ENCODE measurements around the gene GDPD2. TPM values are rescaled to one million over a fixed set of nuclear protein-coding genes. Genes with fewer than 3 reads are reported as not detected.

Gene GDPD2
- total RNA-seq, 2 donors from 2014 or later = 0.12 TPM; not detected in 1

DNA sequence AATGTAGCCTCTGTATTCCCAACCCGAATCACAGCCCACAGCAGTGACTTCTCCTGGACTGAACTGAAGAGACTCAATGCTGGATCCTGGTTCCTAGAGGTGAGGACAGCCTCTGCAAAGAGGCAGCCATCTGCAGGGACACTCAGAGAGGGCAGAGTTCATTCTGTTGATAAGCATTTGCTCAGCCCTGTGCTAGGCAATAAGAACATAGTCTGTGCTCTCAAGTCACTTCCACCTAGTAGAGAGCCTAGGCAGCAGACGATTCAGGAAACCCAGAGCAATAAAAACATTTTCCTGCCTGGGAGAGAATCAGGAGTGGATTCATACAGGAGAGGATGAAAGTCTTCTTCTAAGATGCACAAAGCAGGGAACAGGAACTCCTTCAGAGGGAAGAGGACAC lies 4.3 kb downstream of the GDPD2 start:
- Mint-ChIP-seq H3K9me3 (no peaks in the 10 kb centered on the region), H3K4me1 (ENCODE audit: low read depth) (no peaks in the 10 kb centered on the region)

DNA sequence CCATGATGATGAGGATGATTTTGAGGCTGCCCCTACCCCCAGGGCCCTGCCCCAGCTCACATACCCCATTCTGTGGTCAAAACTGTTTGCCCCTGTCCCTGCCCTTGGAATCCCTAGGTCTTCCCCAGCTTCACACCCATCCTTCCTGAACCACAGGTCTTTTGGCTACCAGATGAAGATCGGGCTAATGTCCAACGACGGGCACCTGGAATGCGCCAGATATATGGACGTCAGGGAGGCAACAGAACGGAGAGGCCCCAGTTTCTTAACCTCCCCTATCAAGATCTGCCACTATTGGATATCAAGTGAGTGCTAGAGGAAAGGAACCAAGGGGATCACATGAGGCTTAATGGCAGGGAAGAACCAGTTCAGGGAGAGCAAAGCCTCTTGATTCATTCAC lies 6.6 kb downstream of the GDPD2 start:
- no peak overlapping the region for H3K27ac Mint-ChIP-seq
- H3K36me3 Mint-ChIP-seq (ENCODE audit: insufficient read depth in 2 of 2) = no peaks in the 10 kb centered on the region
- H3K4me3 Mint-ChIP-seq = no peak overlapping the region
- H3K27me3 Mint-ChIP-seq (ENCODE audit: low read depth) = peaks cover 25% of the 10 kb centered on the region
- H3K4me1 Mint-ChIP-seq (ENCODE audit: low read depth) = peaks cover 12% of the 10 kb centered on the region
- DNase-seq (no peak), ATAC-seq (replicated peaks in 1 of 2) (no peak)
- H3K9me3 Mint-ChIP-seq = no peaks in the 10 kb centered on the region

More for the DNA sequence above, 4.3 kb downstream of the GDPD2 start:
- no peaks in the 10 kb centered on the region for H3K36me3 Mint-ChIP-seq (ENCODE audit: insufficient read depth in 2 of 2)
- no peak for ATAC-seq (replicated peaks in 1 of 2)
- no peak overlapping the region for H3K4me3 Mint-ChIP-seq
- no peak for DNase-seq
- peaks cover 22% of the 10 kb centered on the region for H3K27me3 Mint-ChIP-seq (ENCODE audit: low read depth)
- H3K27ac Mint-ChIP-seq = no peak overlapping the region

DNA sequence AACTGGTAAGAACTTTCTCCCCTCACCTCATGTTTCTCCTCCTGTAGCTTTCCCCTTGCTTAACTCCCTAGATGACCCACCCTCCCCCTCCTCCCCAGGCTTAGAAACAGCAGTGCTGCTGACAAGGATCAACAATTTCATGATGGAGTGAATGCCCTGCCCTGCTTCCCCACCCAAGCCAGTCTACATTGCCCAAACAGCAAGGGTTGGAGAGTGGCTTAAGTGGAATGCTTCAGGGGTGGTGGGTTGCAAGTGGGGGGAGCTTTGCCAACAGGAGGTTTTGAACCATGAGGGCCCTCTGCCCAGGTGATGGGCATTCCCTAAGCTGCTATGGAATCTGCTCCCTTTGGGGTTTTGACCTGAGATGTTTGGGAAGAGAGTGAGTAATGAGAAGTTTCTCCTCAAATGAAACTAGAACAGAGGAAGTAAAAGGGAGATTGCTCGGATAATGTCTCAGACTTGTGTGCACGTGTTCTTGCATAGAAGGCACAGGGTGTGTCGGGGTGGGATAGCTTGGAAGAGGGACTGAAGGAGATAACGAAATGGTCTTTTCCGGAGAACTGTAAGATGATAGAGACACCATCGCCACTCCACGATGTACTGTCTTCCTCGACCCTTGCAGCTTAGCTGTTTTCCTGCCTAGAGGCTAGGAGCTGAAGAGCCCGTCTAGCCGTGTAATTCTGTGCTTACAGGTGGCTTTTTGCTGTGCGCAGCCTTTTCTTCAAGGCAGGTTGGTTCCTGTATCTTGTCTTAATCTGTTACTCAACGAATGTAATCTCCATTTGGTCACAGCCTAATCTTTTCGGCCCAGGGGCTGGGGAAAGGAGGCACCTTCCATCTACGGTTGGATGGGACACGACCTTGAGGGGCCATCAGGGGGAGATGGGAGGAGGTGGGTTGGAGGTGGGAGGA lies 10.1 kb downstream of the GDPD2 start:
- Mint-ChIP-seq H3K4me1 (ENCODE audit: low read depth) (peaks cover 16% of the 10 kb centered on the region), H3K36me3 (ENCODE audit: insufficient read depth in 2 of 2) (no peaks in the 10 kb centered on the region), H3K4me3 (peak overlapping the region; percentile 90 to 93), H3K9me3 (no peaks in the 10 kb centered on the region), H3K27me3 (ENCODE audit: low read depth) (peaks cover 56% of the 10 kb centered on the region), H3K27ac (no peak overlapping the region)
- DNase-seq (no peak), ATAC-seq (replicated peaks in 1 of 2) (peak in 1 of 2 donors; percentile 2)

DNA sequence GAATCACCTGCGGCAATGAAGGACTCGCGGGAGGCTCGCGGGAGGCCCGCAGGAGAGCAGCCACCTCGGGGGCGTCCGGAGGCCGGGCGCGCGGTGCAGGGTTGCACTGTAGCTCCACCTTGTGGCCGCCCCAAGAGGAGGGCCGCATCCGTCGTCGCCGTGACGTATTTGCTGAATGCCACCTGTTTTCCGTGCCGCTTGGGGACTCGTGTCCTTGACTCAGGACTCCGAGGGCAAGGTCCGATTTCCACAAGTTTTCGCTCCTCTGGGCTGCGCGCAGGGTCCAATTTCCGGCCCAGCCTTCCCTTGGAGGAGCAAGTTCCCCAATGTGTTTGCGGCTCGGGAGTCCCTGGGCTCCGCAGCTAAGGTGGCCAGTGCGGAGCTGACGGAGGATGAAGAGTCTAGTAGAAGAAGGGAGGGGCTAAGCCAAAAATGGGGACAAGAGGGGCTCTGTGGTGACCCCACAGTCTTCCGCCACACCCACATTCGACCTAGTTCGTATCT lies 10.8 kb downstream of the GDPD2 start:
- ATAC-seq (replicated peaks in 1 of 2) (peak; percentile 82 to 87), DNase-seq (peak; percentile 77 to 79)
- no peaks in the 10 kb centered on the region for H3K9me3 Mint-ChIP-seq
- H3K36me3 Mint-ChIP-seq (ENCODE audit: insufficient read depth in 2 of 2) = no peaks in the 10 kb centered on the region
- peak overlapping the region; percentile 90 to 93 for H3K4me3 Mint-ChIP-seq
- peak overlapping the region; percentile 57 for H3K27ac Mint-ChIP-seq
- peaks cover 16% of the 10 kb centered on the region for H3K4me1 Mint-ChIP-seq (ENCODE audit: low read depth)
- peaks cover 54% of the 10 kb centered on the region for H3K27me3 Mint-ChIP-seq (ENCODE audit: low read depth)

DNA sequence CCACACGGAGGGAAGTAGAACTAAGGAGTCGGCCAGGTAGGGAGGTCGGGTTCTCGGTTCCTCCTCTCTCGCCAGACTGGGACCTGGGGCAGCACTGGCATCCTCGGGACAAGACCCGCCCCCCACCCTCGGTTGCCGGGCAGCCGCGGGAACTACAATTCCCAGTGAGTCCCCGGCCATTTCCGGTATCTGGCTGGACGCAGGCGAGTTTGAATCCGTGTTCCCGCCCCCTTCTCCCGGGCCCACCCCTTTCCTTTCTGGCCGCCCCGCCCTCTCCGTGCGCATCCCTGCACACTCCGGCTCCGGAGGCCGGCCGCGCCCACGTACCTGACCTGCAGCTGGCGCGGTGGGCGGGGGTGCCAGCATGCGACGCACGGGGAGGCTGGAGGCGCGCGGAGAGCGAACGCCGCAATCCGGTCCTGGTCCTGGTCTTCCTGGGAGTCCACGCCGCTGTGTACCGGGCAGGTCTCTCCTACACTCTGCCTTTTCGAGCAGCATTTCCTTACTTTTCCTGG lies 11.3 kb downstream of the GDPD2 start:
- H3K27me3 Mint-ChIP-seq (ENCODE audit: low read depth) = peaks cover 49% of the 10 kb centered on the region
- peak overlapping the region; percentile 90 to 93 for H3K4me3 Mint-ChIP-seq
- H3K36me3 Mint-ChIP-seq (ENCODE audit: insufficient read depth in 2 of 2) = no peaks in the 10 kb centered on the region
- H3K4me1 Mint-ChIP-seq (ENCODE audit: low read depth) = peaks cover 16% of the 10 kb centered on the region
- DNase-seq = peak; percentile 53 to 54
- ATAC-seq (replicated peaks in 1 of 2) = peak; percentile 65 to 70
- H3K27ac Mint-ChIP-seq = no peak overlapping the region
- H3K9me3 Mint-ChIP-seq = no peaks in the 10 kb centered on the region

DNA sequence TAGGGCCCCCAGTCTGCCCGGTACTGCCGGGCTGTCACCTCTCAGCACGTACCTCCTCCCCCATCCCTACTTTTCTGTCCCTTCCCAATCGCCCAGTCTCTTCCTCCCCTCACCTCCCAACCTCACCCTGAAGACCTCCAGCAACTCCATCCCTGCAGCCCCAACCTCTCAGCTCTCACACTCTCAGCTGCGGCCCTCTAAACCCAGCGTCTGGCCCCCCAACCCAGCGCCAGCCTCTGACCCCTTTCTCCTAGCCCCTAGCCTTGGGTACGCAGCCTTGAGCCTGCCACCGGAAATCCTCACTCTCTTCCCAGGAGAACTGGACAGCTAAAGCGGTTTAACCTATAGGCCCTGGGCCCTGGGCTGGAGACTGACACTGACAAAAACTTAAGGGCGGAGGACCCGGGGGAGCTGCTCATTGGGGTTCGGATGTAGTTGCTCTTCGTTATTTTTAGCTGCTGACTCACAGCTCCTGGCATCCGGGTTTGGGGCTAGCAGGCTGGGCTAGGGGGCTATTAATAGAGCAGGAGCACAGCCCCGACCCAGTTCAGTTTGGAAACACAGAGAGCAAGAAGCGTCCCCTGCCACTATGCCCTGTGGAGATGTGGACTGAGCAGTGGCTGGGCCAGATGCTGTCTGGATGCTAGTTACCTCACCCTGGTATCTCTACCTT lies 11.9 kb downstream of the GDPD2 start:
- ATAC-seq (replicated peaks in 1 of 2) = no peak
- peak overlapping the region; percentile 77 to 90 for H3K4me3 Mint-ChIP-seq
- no peak overlapping the region for H3K27ac Mint-ChIP-seq
- H3K27me3 Mint-ChIP-seq (ENCODE audit: low read depth) = peaks cover 48% of the 10 kb centered on the region
- H3K36me3 Mint-ChIP-seq (ENCODE audit: insufficient read depth in 2 of 2) = no peaks in the 10 kb centered on the region
- H3K9me3 Mint-ChIP-seq = no peaks in the 10 kb centered on the region
- DNase-seq = no peak
- peaks cover 16% of the 10 kb centered on the region for H3K4me1 Mint-ChIP-seq (ENCODE audit: low read depth)

DNA sequence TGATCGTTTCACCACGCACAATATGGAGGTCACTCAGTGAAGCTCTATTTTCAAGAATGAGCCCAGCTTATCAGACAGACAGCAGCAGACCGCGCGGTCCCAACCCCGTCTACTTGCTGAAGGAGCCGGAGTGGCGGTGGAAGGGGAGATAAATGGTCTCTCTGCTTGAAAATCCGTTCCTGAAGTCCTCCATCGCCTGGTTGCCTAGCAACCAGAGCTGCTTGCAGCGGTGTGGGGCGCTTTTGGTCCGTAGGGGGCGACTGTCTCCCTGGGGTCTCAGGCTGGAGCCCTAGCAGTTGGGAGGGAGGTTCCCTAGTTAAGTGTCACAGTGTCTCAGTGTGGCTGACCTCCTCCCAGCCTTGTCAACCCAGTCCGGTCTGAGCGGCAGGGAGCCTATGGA lies 13.2 kb downstream of the GDPD2 start:
- peak in 1 of 2 donors; percentile 33 for DNase-seq
- Mint-ChIP-seq H3K4me1 (ENCODE audit: low read depth) (peaks cover 16% of the 10 kb centered on the region), H3K9me3 (no peaks in the 10 kb centered on the region), H3K27ac (no peak overlapping the region), H3K4me3 (no peak overlapping the region), H3K36me3 (ENCODE audit: insufficient read depth in 2 of 2) (no peaks in the 10 kb centered on the region), H3K27me3 (ENCODE audit: low read depth) (peaks cover 56% of the 10 kb centered on the region)
- ATAC-seq (replicated peaks in 1 of 2) = no peak

DNA sequence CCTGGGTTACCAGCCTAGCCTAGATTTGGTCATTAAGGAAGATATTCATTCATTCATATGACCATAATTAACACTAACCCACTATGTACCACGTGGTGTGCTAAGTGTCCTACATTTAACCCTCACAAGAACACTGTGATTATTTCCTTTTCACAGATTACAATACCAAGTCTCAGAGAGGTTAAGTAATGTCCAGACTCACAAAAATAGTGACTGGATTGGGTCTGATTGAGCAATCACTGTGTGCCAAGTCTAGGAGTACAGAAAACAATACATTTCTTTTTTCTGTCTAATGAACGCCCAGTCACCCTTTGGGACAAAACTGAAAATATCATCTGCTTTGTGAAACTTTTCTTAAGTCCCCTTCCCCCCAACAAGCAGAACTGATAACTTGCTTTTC lies 13.9 kb downstream of the GDPD2 start:
- Mint-ChIP-seq H3K4me3 (no peak overlapping the region), H3K27ac (no peak overlapping the region), H3K4me1 (ENCODE audit: low read depth) (peaks cover 16% of the 10 kb centered on the region), H3K36me3 (ENCODE audit: insufficient read depth in 2 of 2) (no peaks in the 10 kb centered on the region), H3K9me3 (no peaks in the 10 kb centered on the region), H3K27me3 (ENCODE audit: low read depth) (peaks cover 62% of the 10 kb centered on the region)
- DNase-seq (no peak), ATAC-seq (replicated peaks in 1 of 2) (no peak)

DNA sequence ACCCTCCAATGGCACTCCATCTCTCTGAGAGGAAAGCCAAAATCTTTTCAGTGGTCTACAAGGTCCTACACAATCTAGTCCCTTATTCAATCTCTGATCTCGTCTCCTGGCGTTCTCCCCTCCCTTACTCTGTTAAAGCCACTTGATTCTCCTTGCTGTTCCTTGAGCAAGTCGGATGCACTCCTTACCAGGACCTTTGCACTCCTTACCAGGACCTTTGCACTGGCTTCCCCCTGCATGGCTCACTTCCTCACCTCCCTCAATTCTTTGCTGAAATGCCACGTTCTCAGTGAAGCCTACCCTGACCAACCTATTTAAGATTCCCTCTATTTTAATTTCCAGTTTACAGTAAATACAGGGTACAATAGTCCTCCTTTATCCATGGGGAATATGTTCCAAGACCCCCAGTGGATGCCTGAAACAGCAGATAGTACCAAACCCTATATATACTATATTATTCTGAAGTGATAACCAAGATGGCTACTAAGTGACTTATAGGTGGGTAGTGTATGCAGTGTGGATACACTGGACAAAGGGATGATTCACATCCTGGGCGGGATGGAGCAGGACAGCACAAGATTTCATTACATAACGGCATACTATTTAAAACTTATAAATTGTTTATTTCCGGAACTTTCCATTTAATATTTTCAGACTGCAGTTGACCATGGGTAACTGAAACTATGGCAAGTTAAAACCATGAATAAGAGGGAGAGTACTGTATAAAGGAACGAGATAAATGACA lies 15.0 kb downstream of the GDPD2 start:
- H3K9me3 Mint-ChIP-seq = no peaks in the 10 kb centered on the region
- ATAC-seq (replicated peaks in 1 of 2) = no peak
- peaks cover 72% of the 10 kb centered on the region for H3K27me3 Mint-ChIP-seq (ENCODE audit: low read depth)
- H3K36me3 Mint-ChIP-seq (ENCODE audit: insufficient read depth in 2 of 2) = no peaks in the 10 kb centered on the region
- no peak overlapping the region for H3K27ac Mint-ChIP-seq
- peaks cover 14% of the 10 kb centered on the region for H3K4me1 Mint-ChIP-seq (ENCODE audit: low read depth)
- no peak overlapping the region for H3K4me3 Mint-ChIP-seq
- DNase-seq = no peak

DNA sequence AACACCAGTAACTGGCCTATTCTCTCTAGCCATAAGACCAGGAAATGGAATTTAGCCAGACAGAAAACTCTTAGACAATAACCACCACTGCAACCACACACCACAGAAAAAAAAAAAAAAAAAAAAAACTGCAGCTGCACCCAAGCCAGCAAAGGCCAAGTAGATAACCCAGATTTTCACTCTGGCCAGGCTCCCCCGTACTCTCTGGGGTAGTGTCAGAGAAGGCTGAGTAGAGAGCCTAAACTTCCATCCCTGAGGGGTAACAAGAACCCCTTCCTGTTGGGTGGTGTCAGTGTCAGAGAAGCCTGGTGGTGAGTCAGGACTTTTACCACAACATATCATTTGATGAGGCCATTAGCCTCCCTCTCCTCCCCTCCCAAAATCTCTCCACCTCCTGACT lies 15.9 kb downstream of the GDPD2 start:
- H3K27me3 Mint-ChIP-seq (ENCODE audit: low read depth) = peaks cover 77% of the 10 kb centered on the region
- ATAC-seq (replicated peaks in 1 of 2) (peak; percentile 61 to 65), DNase-seq (no peak)
- H3K36me3 Mint-ChIP-seq (ENCODE audit: insufficient read depth in 2 of 2) = no peaks in the 10 kb centered on the region
- H3K27ac Mint-ChIP-seq = no peak overlapping the region
- H3K4me3 Mint-ChIP-seq = no peak overlapping the region
- H3K4me1 Mint-ChIP-seq (ENCODE audit: low read depth) = peaks cover 6% of the 10 kb centered on the region
- H3K9me3 Mint-ChIP-seq = no peaks in the 10 kb centered on the region

DNA sequence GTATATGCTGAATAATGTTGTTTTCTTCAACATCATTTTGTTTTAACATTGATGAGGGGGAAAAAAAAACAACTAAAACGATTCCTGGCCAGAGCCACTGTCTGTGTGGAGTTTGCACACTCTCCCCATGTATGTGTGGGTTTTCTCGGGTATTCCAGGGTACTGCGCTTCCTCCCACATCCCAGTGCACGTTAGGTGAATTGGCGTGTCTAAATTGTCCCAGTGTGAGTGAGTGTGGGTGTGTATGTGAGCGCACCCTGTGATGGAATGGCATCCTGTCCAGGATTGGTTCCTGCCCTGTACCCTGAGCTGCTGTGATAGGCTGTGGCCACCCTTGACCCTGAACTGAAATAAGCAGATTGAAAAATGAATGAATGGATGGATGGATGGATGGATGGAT lies 19.1 kb downstream of the GDPD2 start:
- DNase-seq (no peak), ATAC-seq (replicated peaks in 1 of 2) (no peak)
- no peaks in the 10 kb centered on the region for H3K36me3 Mint-ChIP-seq (ENCODE audit: insufficient read depth in 2 of 2)
- H3K27me3 Mint-ChIP-seq (ENCODE audit: low read depth) = peaks cover 66% of the 10 kb centered on the region
- no peak overlapping the region for H3K27ac Mint-ChIP-seq
- H3K9me3 Mint-ChIP-seq = no peaks in the 10 kb centered on the region
- no peak overlapping the region for H3K4me3 Mint-ChIP-seq
- peaks cover 5% of the 10 kb centered on the region for H3K4me1 Mint-ChIP-seq (ENCODE audit: low read depth)

DNA sequence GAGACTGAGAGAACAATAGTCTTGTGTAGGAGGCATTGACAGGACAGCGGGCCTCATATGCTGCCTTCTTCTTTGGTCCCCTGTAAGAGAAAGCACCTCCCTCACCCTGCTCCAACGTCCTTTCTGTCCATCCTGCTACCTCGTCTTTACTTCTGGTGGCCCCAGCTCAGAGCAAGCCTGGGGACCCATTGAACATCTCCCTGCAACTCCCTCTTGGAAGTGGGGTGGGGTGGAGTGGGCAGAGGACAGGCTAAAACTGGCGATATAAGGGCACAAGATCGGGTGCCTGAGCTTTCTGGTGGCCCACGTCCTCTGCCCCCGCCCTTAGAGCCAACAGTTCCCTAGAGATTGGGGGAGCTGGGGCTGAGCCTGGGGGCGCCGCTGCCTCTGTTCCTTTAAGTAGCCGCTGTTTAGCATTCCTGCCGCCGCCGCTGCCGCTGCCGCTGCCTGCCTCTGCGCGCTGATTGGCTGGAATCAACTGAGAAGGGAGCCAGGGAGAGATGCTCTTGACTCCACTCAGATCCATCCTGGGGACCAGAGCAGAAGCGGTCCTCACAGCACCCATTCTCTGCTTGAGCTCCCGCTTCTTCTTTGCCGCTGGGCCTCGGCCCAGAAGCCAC lies 21.3 kb downstream of the GDPD2 start, which contains the start of gene DLG3:
DLG3 (plus strand) TSS at position 510 of the 620 bp plus-strand sequence. CDS start 367 bp downstream, outside the sequence.
- peaks cover 5% of the 10 kb centered on the region for H3K4me1 Mint-ChIP-seq (ENCODE audit: low read depth)
- H3K36me3 Mint-ChIP-seq (ENCODE audit: insufficient read depth in 2 of 2) = no peaks in the 10 kb centered on the region
- ATAC-seq (replicated peaks in 1 of 2) (peak; percentile 59 to 76), DNase-seq (peak in 1 of 2 donors; percentile 33)
- no peak within 1 kb of the TSS for H3K27ac Mint-ChIP-seq
- H3K27me3 Mint-ChIP-seq (ENCODE audit: low read depth) = peaks cover 58% of the 10 kb centered on the region
- H3K4me3 Mint-ChIP-seq = peak within 1 kb of the TSS; percentile 52 to 75
- no peaks in the 10 kb centered on the region for H3K9me3 Mint-ChIP-seq
